Muscle layer of colon (tissue), 2 donors: ENCODE data around the gene NCOA6.
"Not testable (repeated sequence)": the region's sequence is repeated elsewhere in the genome, so short reads cannot be mapped to it uniquely, and the experiment has no call there.

ENCODE experiments used
- H3K27ac ChIP-seq: one replicate; pipeline ENCODE4 v1.7.0; 2013; ENCODE audit warnings: low read depth, mild to moderate bottlenecking, low read length, moderate library complexity
- H3K27me3 ChIP-seq, 2 donors: one replicate each; pipeline ENCODE4 v1.7.0; 2013; ENCODE audit warnings: low read length in 2 of 2, mild to moderate bottlenecking in 2 of 2; ENCODE audit not compliant: insufficient read depth in 2 of 2, control insufficient read depth in 1 of 2
- H3K36me3 ChIP-seq: one replicate; pipeline ENCODE4 v1.7.0; 2013; ENCODE audit warnings: mild to moderate bottlenecking, low read length; ENCODE audit not compliant: insufficient read depth
- H3K4me1 ChIP-seq: one replicate; pipeline ENCODE4 v1.7.0; 2013; ENCODE audit warnings: mild to moderate bottlenecking, low read length; ENCODE audit not compliant: insufficient read depth
- H3K4me3 ChIP-seq, 2 donors: one replicate each; pipeline ENCODE4 v1.7.0; 2013; ENCODE audit warnings: low read length in 2 of 2, low read depth in 1 of 2, mild to moderate bottlenecking in 1 of 2, moderate library complexity in 1 of 2
- H3K9ac ChIP-seq: one replicate; pipeline ENCODE4 v1.7.0; 2013; ENCODE audit warnings: low read length
- H3K9me3 ChIP-seq: one replicate; pipeline ENCODE4 v1.7.0; 2013; ENCODE audit warnings: mild to moderate bottlenecking, low read length
- donor health status: abdominal sarcoma.
- donor health status: Adenocarcinoma of cecum.

The NCOA6 gene

GRCh38 chr20:34744847-34745246, 80.6 kb downstream of the NCOA6 start:
- no peaks in the 10 kb centered on the region for H3K4me1 ChIP-seq
- no peak overlapping the region for H3K4me3 ChIP-seq
- no peak overlapping the region for H3K27ac ChIP-seq
- H3K36me3 ChIP-seq: peaks cover 63% of the 10 kb centered on the region
- no peaks in the 10 kb centered on the region for H3K9me3 ChIP-seq
- no peaks in the 10 kb centered on the region for H3K27me3 ChIP-seq
- no peak overlapping the region for H3K9ac ChIP-seq

- Histone ChIP-seq H3K27ac (no peak overlapping the region), H3K4me3 (no peak overlapping the region), H3K4me1 (no peaks in the 10 kb centered on the region), H3K27me3 (no peaks in the 10 kb centered on the region), H3K36me3 (peaks cover 60% of the 10 kb centered on the region), H3K9ac (no peak overlapping the region), H3K9me3 (no peaks in the 10 kb centered on the region)
Measured at GRCh38 chr20:34744340-34744739, 81.1 kb downstream of the NCOA6 start.

- H3K27ac ChIP-seq: no peak overlapping the region
- H3K9me3 ChIP-seq: no peaks in the 10 kb centered on the region
- H3K4me3 ChIP-seq: no peak overlapping the region
- no peaks in the 10 kb centered on the region for H3K27me3 ChIP-seq
- no peaks in the 10 kb centered on the region for H3K4me1 ChIP-seq
- no peak overlapping the region for H3K9ac ChIP-seq
- peaks cover 53% of the 10 kb centered on the region for H3K36me3 ChIP-seq
Measured at GRCh38 chr20:34743039-34743438, 82.4 kb downstream of the NCOA6 start.

- no peaks in the 10 kb centered on the region for H3K9me3 ChIP-seq
- no peaks in the 10 kb centered on the region for H3K27me3 ChIP-seq
- H3K4me3 ChIP-seq: no peak overlapping the region
- no peak overlapping the region for H3K9ac ChIP-seq
- H3K4me1 ChIP-seq: peaks cover 7% of the 10 kb centered on the region
- peaks cover 42% of the 10 kb centered on the region for H3K36me3 ChIP-seq
- no peak overlapping the region for H3K27ac ChIP-seq
Measured at GRCh38 chr20:34736106-34736735, 89.2 kb downstream of the NCOA6 start.

- no peaks in the 10 kb centered on the region for H3K9me3 ChIP-seq
- H3K4me1 ChIP-seq: peaks cover 7% of the 10 kb centered on the region
- no peaks in the 10 kb centered on the region for H3K27me3 ChIP-seq
- H3K9ac ChIP-seq: no peak overlapping the region
- H3K36me3 ChIP-seq: peaks cover 36% of the 10 kb centered on the region
- no peak overlapping the region for H3K27ac ChIP-seq
- no peak overlapping the region for H3K4me3 ChIP-seq
Measured at GRCh38 chr20:34732523-34732922, 92.9 kb downstream of the NCOA6 start.

- Histone ChIP-seq H3K27ac (no peak overlapping the region), H3K4me1 (peaks cover 7% of the 10 kb centered on the region), H3K9ac (no peak overlapping the region), H3K4me3 (no peak overlapping the region), H3K9me3 (no peaks in the 10 kb centered on the region), H3K27me3 (no peaks in the 10 kb centered on the region), H3K36me3 (peaks cover 50% of the 10 kb centered on the region)
Measured at GRCh38 chr20:34729416-34729815, 96.0 kb downstream of the NCOA6 start.

- H3K36me3 ChIP-seq: peaks cover 38% of the 10 kb centered on the region
- H3K27ac ChIP-seq: no peak overlapping the region
- no peak overlapping the region for H3K9ac ChIP-seq
- no peaks in the 10 kb centered on the region for H3K27me3 ChIP-seq
- H3K4me3 ChIP-seq: no peak overlapping the region
- H3K9me3 ChIP-seq: no peaks in the 10 kb centered on the region
- H3K4me1 ChIP-seq: no peaks in the 10 kb centered on the region
Measured at GRCh38 chr20:34724172-34724571, 101.3 kb downstream of the NCOA6 start.

- H3K9me3 ChIP-seq, H3K9ac ChIP-seq, H3K4me1 ChIP-seq, H3K27me3 ChIP-seq, H3K4me3 ChIP-seq, H3K27ac ChIP-seq: not testable (repeated sequence)
- H3K36me3 ChIP-seq: peaks cover 45% of the 10 kb centered on the region
Measured at GRCh38 chr20:34722560-34722959, 102.9 kb downstream of the NCOA6 start.

- Histone ChIP-seq H3K9me3 (no peaks in the 10 kb centered on the region), H3K4me3 (no peak overlapping the region), H3K4me1 (no peaks in the 10 kb centered on the region), H3K27ac (no peak overlapping the region), H3K27me3 (no peaks in the 10 kb centered on the region), H3K36me3 (peaks cover 28% of the 10 kb centered on the region), H3K9ac (no peak overlapping the region)
Measured at GRCh38 chr20:34720266-34720665, 105.2 kb downstream of the NCOA6 start.

GRCh38 chr20:34719242-34720017, 106.0 kb downstream of the NCOA6 start:
- not testable (repeated sequence) for H3K4me3 ChIP-seq, H3K27me3 ChIP-seq, H3K9me3 ChIP-seq, H3K9ac ChIP-seq, H3K4me1 ChIP-seq, H3K27ac ChIP-seq
- H3K36me3 ChIP-seq: peaks cover 30% of the 10 kb centered on the region

GRCh38 chr20:34717230-34718095, 108.0 kb downstream of the NCOA6 start:
- Histone ChIP-seq H3K9ac (no peak overlapping the region), H3K4me3 (no peak overlapping the region), H3K36me3 (peaks cover 32% of the 10 kb centered on the region), H3K9me3 (no peaks in the 10 kb centered on the region), H3K27me3 (no peaks in the 10 kb centered on the region), H3K4me1 (no peaks in the 10 kb centered on the region), H3K27ac (no peak overlapping the region)
